Breast epithelium (tissue), 4 donors: Measurements from ENCODE around the gene TRIM56. TPM values are rescaled to one million over a fixed set of nuclear protein-coding genes. Genes with fewer than 3 reads are reported as not detected.

Experiments used
- DNase-seq, 2 donors: peaks; one replicate each; pipeline ENCODE4 v3.0.0-alpha.2; 2019; ENCODE audit warnings: low spot score in 2 of 2
- H3K27ac ChIP-seq, 2 donors: fragments of 200-600 bp; sonication (generic) in 1 of 2; one replicate each; pipeline ENCODE4 v1.5.1; 2016 to 2019; ENCODE audit warnings: mild to moderate bottlenecking in 1 of 2
- H3K27me3 ChIP-seq, 2 donors: fragments of 200-600 bp; sonication (generic) in 1 of 2; one replicate each; pipeline versions ENCODE4 v1.5.1 to v1.6.0; 2017 to 2019; ENCODE audit warnings: control low read depth in 1 of 2, mild to moderate bottlenecking in 1 of 2
- H3K36me3 ChIP-seq: fragments of 200-600 bp; one replicate; pipeline ENCODE4 v1.5.1; 2019
- H3K4me1 ChIP-seq, 2 donors: fragments of 200-600 bp; sonication (generic); one replicate each; pipeline ENCODE4 v1.5.1; 2016 to 2019; ENCODE audit warnings: control low read depth in 1 of 2
- H3K4me3 ChIP-seq, 3 donors: fragments of 200-600 bp; sonication (generic); 1 replicate in 2 of 3; 2 replicates in 1 of 3; pipeline ENCODE4 v1.5.1; 2016 to 2019; ENCODE audit warnings: mild to moderate bottlenecking in 3 of 3, moderate library complexity in 2 of 3
- H3K9me3 ChIP-seq, 2 donors: fragments of 200-600 bp; sonication (generic) in 1 of 2; one replicate each; pipeline ENCODE4 v1.5.1; 2016 to 2019; ENCODE audit warnings: control low read depth in 1 of 2
- CTCF ChIP-seq, 3 donors: fragments of 450-650 bp; IDR thresholded peaks; one replicate each; pipeline ENCODE4 v1.5.1; 2016 to 2017; ENCODE audit warnings: antibody characterized with exemption in 3 of 3, mild to moderate bottlenecking in 3 of 3, moderate library complexity in 3 of 3
- POLR2A ChIP-seq: fragments of 450-650 bp; IDR thresholded peaks from one replicate; pipeline ENCODE4 v1.6.1; 2016; ENCODE audit warnings: antibody characterized with exemption, mild to moderate bottlenecking, moderate library complexity
- POLR2AphosphoS5 ChIP-seq, 3 donors: sonication (generic); formaldehyde crosslinking; IDR thresholded peaks; one replicate each; pipeline ENCODE4 v1.6.1; 2017; ENCODE audit warnings: antibody characterized with exemption in 3 of 3
- intact Hi-C: fragments of 100-400 bp; cut with DNase I; formaldehyde crosslinking; loops from one replicate; pipeline ENCODE4 v1.15.1; 2023; ENCODE audit warnings: low total_unique reads
- total RNA-seq, 3 donors: library from RNA; depleted of rRNA; stranded (reverse); fragments of >200 nt; gene quantifications; one replicate each; pipeline ENCODE4 v1.1.0, GENCODE V29; 2016

TRIM56 gene
- total RNA-seq, 3 donors from 2014 or later: 14.1 to 21.6 (median 19.9) TPM

- no peak overlapping the region for H3K27ac ChIP-seq
- H3K4me3 ChIP-seq: no peak overlapping the region
- H3K27me3 ChIP-seq: no peaks in the 10 kb centered on the region
- no peak for DNase-seq
- TF ChIP-seq POLR2AphosphoS5 (IDR thresholded peaks at IDR 0.05) (no peak), POLR2A (no peak), CTCF (IDR thresholded peaks at IDR 0.05) (no peak)
- intact Hi-C loops: loop anchor here (5.0 to 10.0 kb wide), 2 partner anchors 52 to 144 kb away; no protein-coding TSS in a partner anchor
- H3K9me3 ChIP-seq: no peaks in the 10 kb centered on the region
- H3K36me3 ChIP-seq: no peaks in the 10 kb centered on the region
- no peaks in the 10 kb centered on the region for H3K4me1 ChIP-seq
These were observed 55.0 kb downstream of the TRIM56 start for GRCh38 chr7:101140339-101140699.

- Histone ChIP-seq H3K4me3 (no peak overlapping the region), H3K27me3 (no peaks in the 10 kb centered on the region), H3K27ac (no peak overlapping the region), H3K36me3 (no peaks in the 10 kb centered on the region), H3K4me1 (no peaks in the 10 kb centered on the region), H3K9me3 (no peaks in the 10 kb centered on the region)
- DNase-seq: no peak
- intact Hi-C loops: loop anchor here (5.0 to 10.0 kb wide), 2 partner anchors 51 to 144 kb away; no protein-coding TSS in a partner anchor
- TF ChIP-seq POLR2A (no peak), CTCF (IDR thresholded peaks at IDR 0.05) (no peak), POLR2AphosphoS5 (IDR thresholded peaks at IDR 0.05) (no peak)
These were observed 55.6 kb downstream of the TRIM56 start for GRCh38 chr7:101140746-101141382.

Other genes starting within 250 kb of the TRIM56 start
- gene SLC12A9, start 232.8 kb upstream of the TRIM56 start, total RNA-seq: 10 to 100 TPM; 13.3 to 18.0 (median 16.7) TPM
- 10 to 100 TPM; 45.3 to 62.8 (median 49.8) TPM for gene TRIP6, start 218.1 kb upstream of the TRIM56 start, total RNA-seq
- gene SRRT, start 210.4 kb upstream of the TRIM56 start, total RNA-seq: 100 to 1,000 TPM in 2 of 3 donors, 10 to 100 TPM in 1; 45.8 to 111 (median 104) TPM
- gene UFSP1, start 195.8 kb upstream of the TRIM56 start, total RNA-seq: 1 to 10 TPM; 2.9 to 4.2 (median 3.7) TPM
- gene ACHE, start 189.6 kb upstream of the TRIM56 start, total RNA-seq: 1 to 10 TPM in 2 of 3 donors, under 1 TPM in 1; 0.64 to 4.3 (median 3.2) TPM
- gene MUC3A, start 135.9 kb upstream of the TRIM56 start, total RNA-seq: under 1 TPM; under 0.01 to 0.29 (median 0.16) TPM
- 1 to 10 TPM in 2 of 3 donors, not detected in 1; 1.4 to 5.2 TPM for gene MUC12, start 115.9 kb upstream of the TRIM56 start, total RNA-seq
- under 1 TPM in 1 of 3 donors, not detected in 2; under 0.01 TPM for gene MUC17, start 65.4 kb upstream of the TRIM56 start, total RNA-seq
- 10 to 100 TPM in 1 of 3 donors, 1 to 10 TPM in 2; 6.2 to 24.3 (median 7.4) TPM for gene SERPINE1, start 41.6 kb downstream of the TRIM56 start, total RNA-seq
- gene AP1S1, start 69.0 kb downstream of the TRIM56 start, total RNA-seq: 10 to 100 TPM; 29.6 to 55.7 (median 44.6) TPM
- under 1 TPM in 1 of 3 donors, not detected in 2; 0.16 TPM for gene VGF, start 80.1 kb downstream of the TRIM56 start, total RNA-seq
- not detected for gene NAT16, start 94.8 kb downstream of the TRIM56 start, total RNA-seq
- gene MOGAT3, start 115.6 kb downstream of the TRIM56 start, total RNA-seq: 1 to 10 TPM in 1 of 3 donors, not detected in 2; 2.6 TPM
- 10 to 100 TPM; 23.9 to 46.2 (median 43.2) TPM for gene PLOD3, start 132.1 kb downstream of the TRIM56 start, total RNA-seq
- 100 to 1,000 TPM in 1 of 3 donors, 10 to 100 TPM in 2; 80.2 to 107 (median 91.4) TPM for gene ZNHIT1, start 132.7 kb downstream of the TRIM56 start, total RNA-seq
- gene CLDN15, start 152.3 kb downstream of the TRIM56 start, total RNA-seq: 10 to 100 TPM; 14.4 to 44.6 (median 17.1) TPM
- gene FIS1, start 159.6 kb downstream of the TRIM56 start, total RNA-seq: 100 to 1,000 TPM; 252 to 432 (median 278) TPM
- gene IFT22, start 236.3 kb downstream of the TRIM56 start, total RNA-seq: 10 to 100 TPM; 19.7 to 33.4 (median 24.5) TPM